DLD1 (cell line): ENCODE results near the gene C5orf63.
"Not testable (repeated sequence)": the region's sequence is repeated elsewhere in the genome, so short reads cannot be mapped to it uniquely, and the experiment has no call there.

Experiments used
- in situ Hi-C: cut with HindIII; loops from 2 replicates; pipeline ENCODE4 v1.10.0; 2017; ENCODE audit warnings: low sequenced_read_pairs

The C5orf63 gene

DNA sequence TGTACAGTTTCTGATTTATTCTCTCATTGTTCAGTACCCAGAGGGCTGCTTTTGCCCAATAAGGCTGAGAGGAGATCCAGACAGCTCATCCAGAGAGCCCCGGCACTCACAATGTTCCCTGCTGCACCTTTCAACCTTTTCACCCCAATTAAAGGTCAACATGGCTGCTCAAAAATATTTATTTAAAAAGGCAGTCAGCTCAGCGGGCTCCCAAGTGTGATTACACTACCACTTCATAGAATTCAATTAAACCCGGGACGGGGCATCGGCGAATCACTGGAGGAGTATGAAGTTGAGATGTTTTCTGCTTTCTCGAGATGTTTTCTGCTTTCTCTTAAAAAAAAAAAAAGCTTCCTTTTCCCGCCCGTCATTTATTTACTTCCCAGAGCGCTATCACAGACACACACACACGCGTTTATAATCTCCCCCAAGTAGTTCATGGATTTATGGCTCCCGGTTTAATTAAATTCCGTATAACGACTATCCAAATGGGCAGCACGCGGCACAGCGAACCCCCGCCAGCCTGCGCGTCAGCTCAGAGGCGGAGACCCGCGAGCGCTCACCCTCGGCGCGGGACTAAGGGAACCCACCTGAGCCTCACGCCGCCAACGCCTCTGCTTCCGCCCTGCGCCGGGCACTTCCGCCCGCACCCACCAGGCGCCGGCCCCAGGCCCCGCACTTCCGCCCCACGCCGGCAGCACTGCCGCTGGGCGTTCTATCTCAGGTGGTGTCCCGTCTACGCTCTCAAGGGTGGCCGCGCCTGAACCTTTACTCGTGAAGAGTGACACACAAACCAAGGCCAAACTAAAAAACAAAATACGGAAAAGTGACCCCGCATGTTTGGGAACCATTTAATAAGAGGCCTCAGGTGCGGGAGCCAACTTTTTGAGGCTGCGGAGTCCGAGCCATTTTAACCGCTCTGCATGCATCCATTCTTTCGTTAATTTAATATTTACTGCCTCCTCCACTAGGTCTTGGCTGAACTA is at the start of gene C5orf63:
TSS of gene C5orf63 (minus strand) at position 642 of the 986 bp plus-strand sequence. CDS start 14,507 bp downstream, outside the sequence.
- in situ Hi-C loops: no loop called here

DNA sequence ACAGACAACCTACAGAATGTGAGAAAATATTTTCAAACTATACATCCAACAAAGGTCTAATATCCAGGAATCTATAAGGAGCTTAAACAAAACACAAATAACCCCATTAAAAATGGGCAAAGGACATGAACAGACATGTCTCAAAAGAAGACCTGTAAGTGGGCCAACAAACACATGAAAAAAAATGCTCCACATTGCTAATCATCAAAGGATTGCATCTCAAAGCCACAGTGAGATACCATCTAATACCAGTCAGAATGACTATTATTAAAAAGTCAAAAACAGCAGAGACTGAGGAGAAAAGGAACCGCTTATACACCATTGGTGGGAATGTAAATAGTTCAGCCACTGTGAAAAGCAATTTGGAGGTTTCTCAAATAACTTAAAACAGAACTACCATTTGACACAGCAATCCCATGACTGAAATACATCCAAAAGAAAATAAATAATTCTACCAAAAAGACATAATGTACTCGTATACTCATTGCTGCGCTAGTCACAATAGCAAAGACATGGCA is 39.1 kb upstream of the C5orf63 start:
- in situ Hi-C loops: no loop called here

DNA sequence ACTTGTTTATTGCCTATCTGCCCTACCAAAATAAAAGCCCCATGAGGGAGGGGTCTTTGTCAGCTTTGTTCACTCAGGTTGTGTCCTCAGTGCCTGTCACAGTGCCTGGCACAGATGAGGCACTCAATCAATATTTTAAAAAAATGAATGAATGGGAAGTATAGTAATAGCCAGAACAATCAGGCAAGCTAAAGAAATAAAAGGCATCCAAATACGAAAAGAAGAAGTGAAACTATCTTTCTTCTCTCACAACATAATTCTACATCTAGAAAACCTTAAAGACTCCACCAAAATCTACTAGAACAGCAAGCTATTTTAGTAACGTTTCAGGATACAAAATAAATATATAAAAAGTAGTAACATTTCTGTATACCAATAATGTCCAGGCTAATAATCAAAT is 37.8 kb upstream of the C5orf63 start:
- in situ Hi-C loops: no loop called here

DNA sequence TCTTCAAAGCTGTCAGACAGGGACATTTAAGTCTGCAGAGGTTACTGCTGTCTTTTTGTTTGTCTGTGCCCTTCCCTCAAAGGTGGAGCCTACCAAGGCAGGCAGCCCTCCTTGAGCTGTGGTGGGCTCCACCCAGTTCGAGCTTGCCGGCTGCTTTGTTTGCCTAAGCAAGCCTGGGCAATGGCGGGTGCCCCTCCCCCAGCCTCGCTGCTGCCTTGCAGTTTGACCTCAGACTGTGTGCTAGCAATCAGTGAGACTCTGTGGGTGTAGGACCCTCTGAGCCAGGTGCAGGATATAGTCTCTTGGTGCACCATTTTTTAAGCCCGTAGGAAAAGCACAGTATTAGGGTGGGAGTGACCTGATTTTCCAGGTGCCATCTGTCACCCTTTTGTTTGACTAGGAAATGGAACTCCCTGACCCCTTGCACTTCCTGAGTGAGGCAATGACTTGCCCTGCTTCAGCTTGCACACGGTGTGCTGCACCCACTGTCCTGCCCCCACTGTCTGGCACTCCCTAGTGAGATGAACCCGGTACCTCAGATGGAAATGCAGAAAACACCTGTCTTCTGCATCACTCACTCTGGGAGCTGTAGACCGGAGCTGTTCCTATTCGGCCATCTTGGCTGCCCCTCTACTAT is 35.4 kb upstream of the C5orf63 start:
- in situ Hi-C loops: not testable (repeated sequence)

- in situ Hi-C loops: no loop called here
These were observed 28.6 kb upstream of the C5orf63 start for GRCh38 chr5:127101935-127102334.

GRCh38 chr5:127101533-127101932 is 28.2 kb upstream of the C5orf63 start:
- in situ Hi-C loops: no loop called here

GRCh38 chr5:127098241-127098640 is 24.9 kb upstream of the C5orf63 start:
- in situ Hi-C loops: no loop called here

- in situ Hi-C loops: no loop called here
These were observed 24.0 kb upstream of the C5orf63 start for GRCh38 chr5:127097278-127097677.

- in situ Hi-C loops: no loop called here
These were observed 23.2 kb upstream of the C5orf63 start for GRCh38 chr5:127096328-127096993.

DNA sequence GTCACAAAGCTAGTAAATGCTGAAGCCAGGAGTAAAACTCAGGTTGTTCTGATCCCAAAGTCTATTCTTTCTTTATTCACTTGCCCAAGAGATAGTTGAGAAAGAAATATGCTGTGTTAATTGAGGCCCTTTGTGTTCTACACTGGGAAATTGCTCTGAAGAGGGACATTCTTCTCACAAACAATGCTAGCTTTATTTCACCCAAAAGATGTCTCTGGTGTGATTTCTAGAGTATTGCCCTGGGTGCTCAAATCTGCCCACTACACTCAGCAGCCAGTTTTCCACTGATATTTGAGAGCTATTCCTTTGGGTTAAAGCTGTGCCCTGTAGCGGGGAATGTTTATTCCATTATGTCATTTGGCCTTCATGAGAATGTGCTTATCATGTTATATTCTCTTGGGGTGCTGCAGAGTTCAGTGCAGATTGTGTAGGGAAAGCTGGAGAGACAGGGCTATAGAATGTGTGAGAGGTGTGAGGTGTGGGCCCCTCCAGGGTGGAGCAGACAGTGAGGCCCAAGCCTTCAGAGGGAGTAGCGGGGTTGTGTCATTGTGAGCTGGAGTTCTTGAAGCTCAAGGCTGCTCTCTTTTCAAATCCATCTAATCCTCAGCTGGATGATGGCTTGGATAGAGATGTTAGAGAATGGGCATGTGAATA is 21.0 kb upstream of the C5orf63 start:
- in situ Hi-C loops: no loop called here

DNA sequence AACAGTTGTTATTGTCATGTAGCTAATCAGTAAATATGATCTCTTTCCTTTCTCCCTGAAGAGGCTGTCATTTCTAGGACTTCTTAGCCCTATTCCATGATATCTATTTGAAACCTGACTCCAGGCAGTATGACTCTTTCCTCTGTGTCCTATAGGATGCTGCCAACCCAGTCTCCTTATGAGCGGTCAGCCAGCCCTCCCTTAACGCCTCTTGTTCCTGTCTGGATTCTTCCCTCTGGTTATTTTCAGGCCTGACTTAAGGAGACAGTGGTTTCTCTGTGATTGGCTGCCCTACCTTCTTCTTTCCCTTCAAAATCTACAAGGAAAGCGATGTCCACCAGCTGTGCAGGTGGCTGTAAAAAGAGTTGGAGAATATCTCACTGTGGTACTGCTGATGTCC is 19.4 kb upstream of the C5orf63 start:
- in situ Hi-C loops: no loop called here

- in situ Hi-C loops: no loop called here
These were observed 15.9 kb upstream of the C5orf63 start for GRCh38 chr5:127089191-127089590.

- in situ Hi-C loops: no loop called here
These were observed 14.9 kb upstream of the C5orf63 start for GRCh38 chr5:127088251-127088650.

GRCh38 chr5:127086589-127086988 is 13.3 kb upstream of the C5orf63 start:
- in situ Hi-C loops: no loop called here

DNA sequence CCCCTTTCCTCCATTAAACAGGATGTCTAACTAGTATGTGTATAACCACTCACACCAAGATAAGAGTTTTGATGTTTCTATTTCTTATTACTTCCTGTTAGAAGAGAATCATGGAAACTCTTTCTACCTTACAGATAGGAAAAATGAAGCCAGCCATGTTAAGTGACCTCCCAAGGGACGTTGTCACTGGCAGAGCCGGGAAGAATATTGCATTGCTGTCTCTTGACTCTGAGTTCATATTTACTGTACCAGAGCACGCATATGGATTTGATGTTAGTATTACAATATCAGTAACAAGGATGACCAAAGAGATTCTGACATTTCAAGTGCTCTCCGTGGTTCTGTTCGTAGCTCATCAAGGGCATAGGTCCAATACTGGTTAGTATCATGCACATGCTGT is 12.5 kb upstream of the C5orf63 start:
- in situ Hi-C loops: no loop called here

DNA sequence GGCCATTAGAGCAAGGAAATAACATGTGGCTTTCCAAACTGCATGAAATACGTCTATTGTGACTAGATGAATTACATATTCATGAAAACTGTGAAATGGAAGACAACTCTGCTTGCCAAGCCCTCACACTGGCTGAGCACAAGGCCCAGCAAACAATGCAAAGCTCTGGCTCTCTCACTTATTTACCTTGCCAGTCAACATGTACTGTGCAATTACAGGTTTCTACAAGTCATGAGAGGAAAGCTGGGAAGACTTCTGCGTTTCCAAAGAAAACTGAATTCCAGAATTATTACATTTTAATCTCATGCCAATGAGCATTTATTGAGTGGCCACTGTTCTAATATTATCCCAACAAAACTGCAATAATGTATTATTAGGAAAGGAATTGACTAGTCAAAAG is 12.1 kb upstream of the C5orf63 start:
- in situ Hi-C loops: no loop called here

- in situ Hi-C loops: no loop called here
These were observed 11.4 kb upstream of the C5orf63 start for GRCh38 chr5:127084656-127085055.

DNA sequence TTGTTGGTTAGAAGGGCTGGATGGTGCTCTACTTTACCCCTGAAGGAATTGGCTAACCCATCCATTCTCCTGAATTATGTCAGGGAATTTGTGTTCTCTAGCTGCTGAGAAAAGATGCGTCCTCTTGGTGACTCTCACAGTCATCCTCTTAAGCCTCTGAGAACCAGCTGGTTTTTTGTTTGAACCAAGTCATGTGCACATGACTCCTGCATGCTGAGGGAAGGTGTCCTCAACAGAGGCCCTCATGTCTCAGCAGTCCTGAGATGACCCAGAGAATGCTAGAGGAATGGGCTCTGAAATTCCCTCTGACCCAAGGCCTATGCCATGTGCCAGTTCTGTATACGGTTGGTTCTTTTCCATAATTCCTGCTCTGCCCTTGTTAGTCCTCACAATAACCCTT is 10.4 kb upstream of the C5orf63 start:
- in situ Hi-C loops: no loop called here

DNA sequence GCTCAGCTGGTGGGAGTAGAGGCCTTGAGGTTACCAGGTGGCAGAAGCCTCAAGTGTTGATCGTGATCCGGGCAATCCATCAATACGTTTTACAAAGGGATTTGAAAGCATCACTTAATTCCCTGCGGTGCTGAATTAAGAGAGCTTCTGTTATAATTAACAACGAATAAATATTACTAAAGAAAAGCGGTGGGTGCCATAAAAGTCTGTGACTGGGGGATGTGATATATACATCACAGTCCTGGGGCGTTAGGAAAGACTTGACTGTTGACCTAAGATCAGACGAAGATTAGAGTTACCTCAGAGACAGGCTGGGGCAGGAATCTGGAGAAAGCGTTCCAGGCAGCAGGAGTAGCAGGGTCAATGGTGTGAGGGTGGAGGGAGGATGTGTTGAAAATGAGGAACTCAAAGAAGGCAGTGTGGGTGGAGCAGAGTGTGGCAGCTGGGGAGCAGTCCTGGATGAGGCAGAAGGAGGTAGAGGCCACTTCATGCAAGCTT is 6.7 kb upstream of the C5orf63 start:
- in situ Hi-C loops: no loop called here

- in situ Hi-C loops: no loop called here
These were observed 4.1 kb upstream of the C5orf63 start for GRCh38 chr5:127077366-127077765.
